ENCODE results near the gene TCF7L1. TPM values are rescaled to one million over a fixed set of nuclear protein-coding genes. Genes with fewer than 3 reads are reported as not detected.

The TCF7L1 gene
- total RNA-seq, 4 donors from 2014 or later, result 5.6 to 23.2 (median 10.2) TPM

GRCh38 chr2:85158559-85159273 is 25.5 kb downstream of the TCF7L1 start:
- Histone ChIP-seq H3K27ac (replicated peaks in 1 of 4) (no peak overlapping the region), H3K36me3 (no peaks in the 10 kb centered on the region), H3K4me1 (peaks cover 76 to 100% (median 95%) of the 10 kb centered on the region in 4 donors), H3K4me3 (no peak overlapping the region), H3K27me3 (no peaks in the 10 kb centered on the region), H3K9me3 (no peaks in the 10 kb centered on the region)
- TF ChIP-seq, protein P1, sequence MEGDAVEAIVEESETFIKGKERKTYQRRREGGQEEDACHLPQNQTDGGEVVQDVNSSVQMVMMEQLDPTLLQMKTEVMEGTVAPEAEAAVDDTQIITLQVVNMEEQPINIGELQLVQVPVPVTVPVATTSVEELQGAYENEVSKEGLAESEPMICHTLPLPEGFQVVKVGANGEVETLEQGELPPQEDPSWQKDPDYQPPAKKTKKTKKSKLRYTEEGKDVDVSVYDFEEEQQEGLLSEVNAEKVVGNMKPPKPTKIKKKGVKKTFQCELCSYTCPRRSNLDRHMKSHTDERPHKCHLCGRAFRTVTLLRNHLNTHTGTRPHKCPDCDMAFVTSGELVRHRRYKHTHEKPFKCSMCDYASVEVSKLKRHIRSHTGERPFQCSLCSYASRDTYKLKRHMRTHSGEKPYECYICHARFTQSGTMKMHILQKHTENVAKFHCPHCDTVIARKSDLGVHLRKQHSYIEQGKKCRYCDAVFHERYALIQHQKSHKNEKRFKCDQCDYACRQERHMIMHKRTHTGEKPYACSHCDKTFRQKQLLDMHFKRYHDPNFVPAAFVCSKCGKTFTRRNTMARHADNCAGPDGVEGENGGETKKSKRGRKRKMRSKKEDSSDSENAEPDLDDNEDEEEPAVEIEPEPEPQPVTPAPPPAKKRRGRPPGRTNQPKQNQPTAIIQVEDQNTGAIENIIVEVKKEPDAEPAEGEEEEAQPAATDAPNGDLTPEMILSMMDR (IDR thresholded peaks at IDR 0.05), result no peak
- TF ChIP-seq EP300 (IDR thresholded peaks at IDR 0.05) (no peak), POLR2A (IDR thresholded peaks at IDR 0.05; ENCODE audit: low read depth) (no peak), POLR2AphosphoS5 (IDR thresholded peaks at IDR 0.05) (no peak)
- intact Hi-C loops (cut with DNase I), result no loop called here
- no peak for DNase-seq (ENCODE audit: extremely low spot score)
- WGBS, result 73% methylated on average over 14 of the region's 14 CpGs

DNA sequence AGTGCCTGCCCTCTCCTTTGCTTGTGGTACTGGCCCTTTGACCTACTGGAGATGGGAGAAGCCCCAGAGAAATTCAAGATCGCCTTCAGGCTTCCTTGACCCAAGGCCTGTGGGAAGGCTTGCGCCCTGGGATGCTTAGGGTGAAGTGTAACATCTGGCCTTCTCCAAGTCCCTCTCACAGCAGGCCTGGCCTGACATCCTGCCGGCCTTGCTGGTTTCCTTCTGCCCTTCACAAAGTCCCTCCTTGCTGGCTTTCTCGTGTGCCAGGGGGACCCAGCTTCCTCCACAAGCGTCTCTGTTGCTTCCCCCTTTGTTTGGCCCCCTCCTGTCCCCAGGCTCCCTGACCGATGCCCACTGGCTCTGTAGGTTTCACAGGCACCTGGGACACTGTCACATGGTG is 26.4 kb downstream of the TCF7L1 start:
- Histone ChIP-seq H3K9me3 (no peaks in the 10 kb centered on the region), H3K27me3 (no peaks in the 10 kb centered on the region), H3K4me1 (peaks cover 73 to 100% (median 95%) of the 10 kb centered on the region in 4 donors), H3K36me3 (no peaks in the 10 kb centered on the region), H3K27ac (replicated peaks in 1 of 4) (no peak overlapping the region), H3K4me3 (no peak overlapping the region)
- DNase-seq (ENCODE audit: extremely low spot score), result no peak
- WGBS, result 76% methylated on average over 6 of the region's 6 CpGs
- intact Hi-C loops (cut with DNase I), result no loop called here
- TF ChIP-seq EP300 (IDR thresholded peaks at IDR 0.05) (no peak), POLR2A (IDR thresholded peaks at IDR 0.05; ENCODE audit: low read depth) (no peak), POLR2AphosphoS5 (IDR thresholded peaks at IDR 0.05) (no peak)
- TF ChIP-seq, protein P1 (IDR thresholded peaks at IDR 0.05), result no peak

- no peak overlapping the region for H3K4me3 ChIP-seq
- H3K27ac ChIP-seq (replicated peaks in 1 of 4), result peak overlapping the region in 1 of 4 donors; percentile 44
- TF ChIP-seq POLR2AphosphoS5 (IDR thresholded peaks at IDR 0.05) (no peak), EP300 (IDR thresholded peaks at IDR 0.05) (no peak), POLR2A (IDR thresholded peaks at IDR 0.05; ENCODE audit: low read depth) (no peak)
- TF ChIP-seq, protein P1 (IDR thresholded peaks at IDR 0.05), result no peak
- peaks cover 70 to 100% (median 89%) of the 10 kb centered on the region in 4 donors for H3K4me1 ChIP-seq
- 67% methylated on average over 17 of the region's 18 CpGs for WGBS
- intact Hi-C loops (cut with DNase I), result no loop called here
- DNase-seq (ENCODE audit: extremely low spot score), result no peak
- no peaks in the 10 kb centered on the region for H3K36me3 ChIP-seq
- no peaks in the 10 kb centered on the region for H3K9me3 ChIP-seq
- no peaks in the 10 kb centered on the region for H3K27me3 ChIP-seq
Observed at GRCh38 chr2:85160966-85161960, 28.1 kb downstream of the TCF7L1 start.

DNA sequence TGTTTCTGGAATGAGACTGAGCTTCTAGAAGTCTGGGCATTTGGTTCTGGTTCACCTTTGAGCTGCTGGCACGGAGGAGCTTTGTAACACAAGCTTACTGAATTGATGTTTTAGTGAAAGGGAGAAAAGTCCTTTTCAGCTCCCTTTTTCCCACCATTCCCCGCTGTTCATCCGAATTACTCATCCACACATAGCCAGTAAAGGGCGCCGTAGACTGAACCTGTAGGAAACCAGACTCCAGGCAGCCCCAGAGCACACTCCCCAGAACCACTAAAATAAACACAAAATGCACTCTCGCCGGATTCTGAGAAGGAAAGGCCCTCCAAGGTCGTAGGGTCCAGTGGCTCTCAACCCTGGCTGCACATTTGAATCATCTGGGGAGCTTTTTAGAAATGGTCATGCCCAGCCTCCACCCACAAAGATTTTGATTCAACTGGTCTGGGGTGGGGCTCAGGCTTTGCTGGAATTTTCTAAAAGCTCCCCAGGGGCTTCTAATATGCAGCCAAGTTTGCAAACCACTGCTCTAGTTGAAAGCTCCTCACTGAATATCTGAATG is 29.6 kb downstream of the TCF7L1 start:
- peaks cover 64 to 87% (median 74%) of the 10 kb centered on the region in 4 donors for H3K4me1 ChIP-seq
- intact Hi-C loops (cut with DNase I), result no loop called here
- 53% methylated on average over 7 of the region's 8 CpGs for whole genome bisulfite sequencing
- no peaks in the 10 kb centered on the region for H3K27me3 ChIP-seq
- peak overlapping the region in 1 of 4 donors; percentile 34 for H3K27ac ChIP-seq (replicated peaks in 1 of 4)
- no peak overlapping the region for H3K4me3 ChIP-seq
- DNase-seq (ENCODE audit: extremely low spot score), result no peak
- no peaks in the 10 kb centered on the region for H3K9me3 ChIP-seq
- no peaks in the 10 kb centered on the region for H3K36me3 ChIP-seq
- TF ChIP-seq POLR2A (IDR thresholded peaks at IDR 0.05; ENCODE audit: low read depth), result no peak
- no peak for TF ChIP-seq EP300 (IDR thresholded peaks at IDR 0.05)
- TF ChIP-seq, protein P1 (IDR thresholded peaks at IDR 0.05), result no peak
- TF ChIP-seq POLR2AphosphoS5 (IDR thresholded peaks at IDR 0.05), result no peak

Data from esophagus muscularis mucosa (tissue), 4 donors.